Measurements from ENCODE around the gene OR6S1. TPM values are rescaled to one million over a fixed set of nuclear protein-coding genes. Genes with fewer than 3 reads are reported as not detected.

Gene OR6S1
- total and polyA plus RNA-seq, 2 donors from 2014 or later: not detected

GRCh38 chr14:20682127-20682434 is 40.6 kb upstream of the OR6S1 start:
- H3K4me3 ChIP-seq (ENCODE audit: low read length in 3 of 3): peak overlapping the region; percentile 79 to 94 (median 91)
- H3K9me3 ChIP-seq (ENCODE audit: control insufficient read depth in 2 of 3, insufficient read depth in 1 of 3, low read length in 3 of 3): no peaks in the 10 kb centered on the region
- peak overlapping the region; percentile 57 to 99 (median 96) for H3K9ac ChIP-seq (ENCODE audit: low read length in 3 of 3)
- intact Hi-C loops (cut with DNase I): loop anchor here (10.0 kb wide), 1 partner anchor 347 kb away; the partner anchor contains the start of gene CCNB1IP1
- FAIRE-seq: no peak
- no peak for DNase-seq
- no peak for TF ChIP-seq CTCF (IDR thresholded peaks at IDR 0.05; ENCODE audit: borderline replicate concordance, extremely low read depth, insufficient read depth)
- peak overlapping the region; percentile 98 to 100 for H3K27ac ChIP-seq (ENCODE audit: low read depth in 2 of 2, low read length in 2 of 2)
- H3K27me3 ChIP-seq (ENCODE audit: control insufficient read depth, insufficient read depth, low read length): no peaks in the 10 kb centered on the region
- H3K4me1 ChIP-seq (ENCODE audit: control insufficient read depth in 2 of 3, insufficient read depth in 2 of 3, low read depth in 1 of 3, low read length in 3 of 3): peaks cover 0 to 13% (median 10%) of the 10 kb centered on the region in 3 donors
- no peaks in the 10 kb centered on the region for H3K36me3 ChIP-seq (ENCODE audit: control insufficient read depth in 2 of 3, insufficient read depth in 3 of 3, low read length in 3 of 3)

- Histone ChIP-seq H3K27ac (ENCODE audit: low read depth in 2 of 2, low read length in 2 of 2) (peak overlapping the region; percentile 98 to 100), H3K36me3 (ENCODE audit: control insufficient read depth in 2 of 3, insufficient read depth in 3 of 3, low read length in 3 of 3) (no peaks in the 10 kb centered on the region), H3K4me3 (ENCODE audit: low read length in 3 of 3) (peak overlapping the region; percentile 79 to 94 (median 91)), H3K27me3 (ENCODE audit: control insufficient read depth, insufficient read depth, low read length) (no peaks in the 10 kb centered on the region), H3K9me3 (ENCODE audit: control insufficient read depth in 2 of 3, insufficient read depth in 1 of 3, low read length in 3 of 3) (no peaks in the 10 kb centered on the region), H3K9ac (ENCODE audit: low read length in 3 of 3) (peak overlapping the region; percentile 57 to 99 (median 96)), H3K4me1 (ENCODE audit: control insufficient read depth in 2 of 3, insufficient read depth in 2 of 3, low read depth in 1 of 3, low read length in 3 of 3) (peaks cover 0 to 10% (median 9%) of the 10 kb centered on the region in 3 donors)
- FAIRE-seq (no peak), DNase-seq (peak; percentile 85 to 97 (median 95))
- intact Hi-C loops (cut with DNase I): loop anchor here (10.0 kb wide), 1 partner anchor 347 kb away; the partner anchor contains the start of gene CCNB1IP1
- TF ChIP-seq CTCF (IDR thresholded peaks at IDR 0.05; ENCODE audit: borderline replicate concordance, extremely low read depth, insufficient read depth): no peak
Measured at GRCh38 chr14:20681348-20682126, 40.0 kb upstream of the OR6S1 start.

- no peaks in the 10 kb centered on the region for H3K27me3 ChIP-seq (ENCODE audit: control insufficient read depth, insufficient read depth, low read length)
- TF ChIP-seq CTCF (IDR thresholded peaks at IDR 0.05; ENCODE audit: borderline replicate concordance, extremely low read depth, insufficient read depth): no peak
- H3K4me1 ChIP-seq (ENCODE audit: control insufficient read depth in 2 of 3, insufficient read depth in 2 of 3, low read depth in 1 of 3, low read length in 3 of 3): peaks cover 0 to 10% (median 9%) of the 10 kb centered on the region in 3 donors
- peak overlapping the region; percentile 79 to 94 (median 91) for H3K4me3 ChIP-seq (ENCODE audit: low read length in 3 of 3)
- no peak for DNase-seq
- no peak for FAIRE-seq
- H3K9ac ChIP-seq (ENCODE audit: low read length in 3 of 3): peak overlapping the region; percentile 43 to 96 (median 57)
- H3K9me3 ChIP-seq (ENCODE audit: control insufficient read depth in 2 of 3, insufficient read depth in 1 of 3, low read length in 3 of 3): no peaks in the 10 kb centered on the region
- no peaks in the 10 kb centered on the region for H3K36me3 ChIP-seq (ENCODE audit: control insufficient read depth in 2 of 3, insufficient read depth in 3 of 3, low read length in 3 of 3)
- intact Hi-C loops (cut with DNase I): loop anchor here (10.0 kb wide), 1 partner anchor 346 kb away; the partner anchor contains the start of gene CCNB1IP1
- H3K27ac ChIP-seq (ENCODE audit: low read depth in 2 of 2, low read length in 2 of 2): peak overlapping the region; percentile 98 to 100
Measured at GRCh38 chr14:20680843-20681347, 39.4 kb upstream of the OR6S1 start.
